Neural progenitor cell (in vitro differentiated cells): ENCODE results near the gene EAF1.

ENCODE experiments used
- CTCF ChIP-seq: fragments of 200-600 bp; sonication (generic); IDR thresholded peaks from 2 replicates; pipeline ENCODE4 v1.5.1; 2017; ENCODE audit warnings: antibody characterized with exemption, mild to moderate bottlenecking
- EZH2 ChIP-seq: fragments of 200-600 bp; sonication (generic); IDR thresholded peaks from 2 replicates; pipeline ENCODE4 v1.6.1; 2017; ENCODE audit warnings: antibody characterized with exemption, mild to moderate bottlenecking, moderate library complexity

GRCh38 chr3:15384510-15385237 lies 42.7 kb upstream of the EAF1 start:
- no peak for TF ChIP-seq CTCF
- no peak for TF ChIP-seq EZH2
